T-helper 17 cell (primary cell): Measurements from ENCODE around the gene CD160. TPM values are rescaled to one million over a fixed set of nuclear protein-coding genes. Genes with fewer than 3 reads are reported as not detected.

Source experiments
- ATAC-seq: fragments of 150-1000 bp; cut with Tn5 transposase; 2 replicates; pipeline ENCODE4 v1.10.0; 2021; ENCODE audit warnings: mild to moderate bottlenecking, moderate library complexity
- DNase-seq, 3 donors: peaks; one replicate each; pipeline versions ENCODE4 v3.0.0 to v3.0.0-alpha.2; 2020 to 2021
- H3K9me3 ChIP-seq: one replicate; pipeline ENCODE4 v1.7.0; 2013; ENCODE audit warnings: low read length, mild to moderate bottlenecking; ENCODE audit not compliant: control insufficient read depth, poor library complexity, severe bottlenecking
- H3K27ac Mint-ChIP-seq: one replicate; pipeline ENCODE4 v1.8.0; 2022; ENCODE audit warnings: mild to moderate bottlenecking, moderate library complexity, mixed read lengths
- H3K27me3 Mint-ChIP-seq: one replicate; pipeline ENCODE4 v1.8.0; 2022; ENCODE audit warnings: mixed read lengths
- H3K36me3 Mint-ChIP-seq: one replicate; pipeline ENCODE4 v1.8.0; 2022; ENCODE audit warnings: low read depth, mixed read lengths
- H3K4me1 Mint-ChIP-seq: one replicate; pipeline ENCODE4 v1.8.0; 2022; ENCODE audit warnings: mild to moderate bottlenecking, mixed read lengths
- H3K4me3 Mint-ChIP-seq: one replicate; pipeline ENCODE4 v1.8.0; 2022; ENCODE audit warnings: mild to moderate bottlenecking, moderate library complexity, mixed read lengths
- total RNA-seq, 4 donors: library from RNA in 2 of 4; stranded (reverse) in 2 of 4; gene quantifications; one replicate each; pipeline ENCODE4 v1.2.3 and lab custom pipeline; 2022 to 2026

Gene CD160
- total RNA-seq, 2 donors from 2014 or later = 0.20 TPM; not detected in 1

DNA sequence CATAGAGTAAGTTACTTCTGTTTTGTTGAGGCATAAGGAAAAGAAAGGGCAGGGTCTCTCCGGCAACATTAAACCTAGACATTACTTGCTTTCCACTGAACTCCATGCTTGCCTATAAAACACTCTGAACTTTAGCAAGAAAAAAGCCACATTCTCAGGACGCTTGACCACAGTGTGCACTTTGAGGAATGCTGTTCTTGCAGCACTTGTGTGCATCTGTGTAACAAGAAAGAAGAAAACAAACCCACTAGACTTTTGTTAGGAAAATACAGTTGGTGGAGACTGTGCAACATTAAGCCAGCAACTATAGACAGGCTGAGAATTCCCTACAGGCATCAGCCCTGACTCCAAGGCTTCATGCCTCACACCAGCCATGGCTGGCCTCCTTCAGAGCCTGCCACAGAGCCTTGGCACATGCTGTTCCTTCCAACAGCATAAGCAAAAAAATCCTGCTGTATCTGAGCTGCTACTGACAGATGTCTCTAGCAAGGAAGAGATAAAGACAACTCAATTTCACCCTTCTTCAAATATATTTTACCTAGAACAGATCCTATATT is 17.9 kb upstream of the CD160 start:
- H3K9me3 ChIP-seq = no peaks in the 10 kb centered on the region
- DNase-seq (no peak), ATAC-seq (no peak)
- Mint-ChIP-seq H3K4me3 (no peak overlapping the region), H3K4me1 (peaks cover 5% of the 10 kb centered on the region), H3K27me3 (peaks cover 17% of the 10 kb centered on the region), H3K27ac (no peak overlapping the region), H3K36me3 (no peaks in the 10 kb centered on the region)

DNA sequence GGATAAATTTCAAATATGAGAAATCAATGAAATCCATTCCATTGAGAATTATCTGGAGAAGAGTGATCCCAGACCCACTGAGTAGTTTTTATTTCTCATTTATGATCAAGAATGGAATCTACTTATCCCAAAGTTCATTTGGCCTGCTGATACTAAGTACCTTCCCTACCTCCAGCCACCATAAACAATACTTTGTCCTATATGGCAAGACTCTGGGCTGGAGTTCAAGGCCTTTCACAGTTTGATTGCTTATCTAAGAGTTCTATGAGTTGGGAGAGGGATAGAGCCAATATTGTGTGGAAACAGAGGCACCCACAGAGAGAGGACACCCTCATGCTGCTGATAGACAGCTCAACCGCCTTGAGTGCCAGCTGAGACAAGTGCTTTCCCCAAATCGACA is 17.2 kb upstream of the CD160 start:
- DNase-seq (no peak), ATAC-seq (no peak)
- peaks cover 11% of the 10 kb centered on the region for H3K27me3 Mint-ChIP-seq
- H3K9me3 ChIP-seq = no peaks in the 10 kb centered on the region
- H3K4me3 Mint-ChIP-seq = no peak overlapping the region
- H3K27ac Mint-ChIP-seq = no peak overlapping the region
- no peaks in the 10 kb centered on the region for H3K36me3 Mint-ChIP-seq
- peaks cover 5% of the 10 kb centered on the region for H3K4me1 Mint-ChIP-seq

DNA sequence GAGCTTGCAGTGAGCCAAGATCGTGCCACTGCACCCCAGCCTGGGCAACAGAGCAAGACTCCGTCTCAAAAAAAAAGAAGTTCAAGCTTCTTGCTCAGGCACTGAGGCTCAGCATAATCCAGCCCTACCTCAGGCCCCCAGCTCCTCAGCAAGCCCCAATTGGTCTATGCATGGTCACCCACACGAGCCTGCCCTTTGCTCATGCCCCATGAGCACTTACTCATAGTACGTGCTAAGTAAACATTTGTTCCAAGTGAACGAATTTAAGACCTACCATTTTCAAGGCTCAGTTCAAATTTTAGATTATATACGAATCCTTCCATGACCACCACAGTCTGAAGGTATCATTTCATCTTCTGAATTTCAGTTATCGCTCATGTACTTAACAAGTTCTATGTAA is 16.5 kb upstream of the CD160 start:
- Mint-ChIP-seq H3K27ac (no peak overlapping the region), H3K4me1 (peaks cover 5% of the 10 kb centered on the region), H3K4me3 (no peak overlapping the region), H3K36me3 (no peaks in the 10 kb centered on the region), H3K27me3 (peaks cover 10% of the 10 kb centered on the region)
- no peak for ATAC-seq
- no peaks in the 10 kb centered on the region for H3K9me3 ChIP-seq
- DNase-seq = no peak

DNA sequence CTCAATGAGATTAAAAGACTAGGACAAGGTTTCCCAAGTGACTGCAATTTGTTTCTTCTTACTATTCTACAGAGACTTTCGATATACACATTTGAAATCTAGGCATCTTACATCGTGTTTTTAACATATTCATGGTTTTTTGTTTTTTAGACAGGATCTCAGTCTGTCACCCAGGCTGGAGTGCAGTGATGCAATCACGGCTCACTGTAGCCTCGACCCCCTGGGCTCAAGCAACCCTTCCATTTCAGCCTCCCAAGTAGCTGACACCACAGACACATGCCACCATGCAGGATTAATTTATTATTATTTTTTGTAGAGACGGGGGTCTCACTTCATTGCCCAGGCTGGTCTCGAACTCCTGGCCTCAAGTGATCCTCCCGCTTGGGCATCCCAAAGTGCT is 13.7 kb upstream of the CD160 start:
- ATAC-seq (no peak), DNase-seq (no peak)
- no peaks in the 10 kb centered on the region for H3K36me3 Mint-ChIP-seq
- peaks cover 4% of the 10 kb centered on the region for H3K4me1 Mint-ChIP-seq
- no peak overlapping the region for H3K4me3 Mint-ChIP-seq
- H3K9me3 ChIP-seq = no peaks in the 10 kb centered on the region
- no peak overlapping the region for H3K27ac Mint-ChIP-seq
- peaks cover 6% of the 10 kb centered on the region for H3K27me3 Mint-ChIP-seq

DNA sequence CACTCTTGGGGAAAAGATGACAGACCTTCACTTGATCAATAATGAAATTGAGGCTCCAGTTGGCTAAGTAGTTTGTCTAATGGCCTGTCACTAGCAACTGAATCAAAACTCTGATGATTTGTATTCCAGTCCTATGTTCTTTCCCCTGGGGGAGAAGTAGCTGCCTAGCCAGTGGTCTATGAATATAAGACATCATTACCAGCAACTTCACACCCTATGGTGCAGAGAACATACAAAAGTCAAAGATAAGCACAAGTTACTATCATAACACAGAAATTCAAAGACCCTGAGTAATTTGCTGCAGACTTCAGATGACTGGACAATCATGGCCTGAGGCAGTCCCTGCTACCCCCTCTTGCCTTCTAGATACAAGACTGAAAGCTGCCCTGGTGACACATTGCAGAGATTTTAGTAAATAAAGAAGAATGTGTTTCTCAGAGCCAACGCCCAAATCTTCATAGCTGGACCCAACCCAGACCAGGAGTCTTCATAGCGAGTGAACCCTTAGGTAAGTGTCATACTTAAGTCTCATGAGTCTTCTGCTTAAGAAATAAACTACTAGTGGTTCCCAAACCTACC is 13.1 kb upstream of the CD160 start:
- peaks cover 4% of the 10 kb centered on the region for H3K4me1 Mint-ChIP-seq
- DNase-seq (no peak), ATAC-seq (no peak)
- H3K27me3 Mint-ChIP-seq = peaks cover 7% of the 10 kb centered on the region
- no peaks in the 10 kb centered on the region for H3K36me3 Mint-ChIP-seq
- no peak overlapping the region for H3K4me3 Mint-ChIP-seq
- H3K9me3 ChIP-seq = no peaks in the 10 kb centered on the region
- no peak overlapping the region for H3K27ac Mint-ChIP-seq

DNA sequence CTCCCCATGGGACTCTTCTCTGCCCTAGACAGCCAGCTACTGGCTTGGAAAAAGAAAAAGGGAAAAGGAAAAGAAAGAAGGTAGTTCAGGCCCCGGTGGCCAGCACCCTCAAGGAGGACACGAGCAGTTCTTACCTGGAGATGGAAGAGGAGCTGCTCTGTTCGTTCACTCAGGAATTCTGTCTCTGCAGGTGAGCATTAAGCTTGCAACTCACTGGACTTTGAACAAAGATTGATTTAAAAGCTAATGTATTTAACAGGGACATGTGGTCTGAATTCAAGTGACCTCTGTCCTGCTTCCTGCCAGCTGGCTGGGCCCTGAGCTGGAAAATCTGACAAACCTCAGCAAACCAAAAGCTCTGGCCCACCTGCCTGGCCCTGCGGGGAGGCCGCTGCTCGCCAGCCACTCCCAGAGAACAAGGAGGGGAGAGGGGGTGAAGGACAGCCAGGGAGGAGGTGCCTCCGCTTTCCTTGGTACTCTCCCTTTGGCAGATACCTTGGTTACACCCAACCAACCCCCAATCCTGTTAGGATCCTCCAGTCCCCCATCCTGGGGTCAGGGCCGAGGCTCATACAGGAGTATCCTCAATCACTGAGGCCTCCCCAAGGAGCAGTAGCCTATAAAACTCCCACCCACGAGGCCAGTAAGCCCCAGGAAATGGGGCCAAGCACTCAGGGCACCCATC is 12.0 kb upstream of the CD160 start, which contains the start of gene PDZK1:
Gene PDZK1, minus strand, starts transcription at position 186 of the 685 bp plus-strand sequence. CDS start 19,347 bp downstream, outside the sequence.
- no peak within 1 kb of the TSS for H3K27ac Mint-ChIP-seq
- H3K27me3 Mint-ChIP-seq = peaks cover 10% of the 10 kb centered on the region
- H3K9me3 ChIP-seq = no peaks in the 10 kb centered on the region
- no peak for ATAC-seq
- H3K4me1 Mint-ChIP-seq = peaks cover 4% of the 10 kb centered on the region
- no peak for DNase-seq
- H3K4me3 Mint-ChIP-seq = no peak within 1 kb of the TSS
- H3K36me3 Mint-ChIP-seq = no peaks in the 10 kb centered on the region

DNA sequence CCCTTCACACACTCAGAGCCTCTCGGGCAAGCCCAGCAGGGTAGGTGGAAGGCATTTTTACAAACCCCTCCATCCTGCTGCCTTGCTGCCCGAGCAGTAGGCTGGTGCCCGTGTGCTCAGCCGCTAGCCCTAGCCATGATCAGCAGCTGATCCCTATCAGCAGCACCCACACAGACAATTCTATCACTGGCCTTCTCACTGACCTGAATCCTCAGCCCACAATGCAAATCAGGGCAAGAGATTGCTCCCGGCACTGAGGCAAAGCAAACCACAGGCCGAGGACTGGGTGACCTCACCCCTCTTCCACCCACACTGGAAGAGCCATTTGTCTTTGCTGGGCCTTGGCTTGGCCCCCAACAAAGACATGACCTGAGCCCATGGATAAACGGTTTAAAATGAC is 11.2 kb upstream of the CD160 start:
- Mint-ChIP-seq H3K27ac (no peak overlapping the region), H3K36me3 (no peaks in the 10 kb centered on the region), H3K4me1 (peaks cover 4% of the 10 kb centered on the region), H3K27me3 (peaks cover 10% of the 10 kb centered on the region), H3K4me3 (no peak overlapping the region)
- DNase-seq (no peak), ATAC-seq (no peak)
- H3K9me3 ChIP-seq = no peaks in the 10 kb centered on the region

DNA sequence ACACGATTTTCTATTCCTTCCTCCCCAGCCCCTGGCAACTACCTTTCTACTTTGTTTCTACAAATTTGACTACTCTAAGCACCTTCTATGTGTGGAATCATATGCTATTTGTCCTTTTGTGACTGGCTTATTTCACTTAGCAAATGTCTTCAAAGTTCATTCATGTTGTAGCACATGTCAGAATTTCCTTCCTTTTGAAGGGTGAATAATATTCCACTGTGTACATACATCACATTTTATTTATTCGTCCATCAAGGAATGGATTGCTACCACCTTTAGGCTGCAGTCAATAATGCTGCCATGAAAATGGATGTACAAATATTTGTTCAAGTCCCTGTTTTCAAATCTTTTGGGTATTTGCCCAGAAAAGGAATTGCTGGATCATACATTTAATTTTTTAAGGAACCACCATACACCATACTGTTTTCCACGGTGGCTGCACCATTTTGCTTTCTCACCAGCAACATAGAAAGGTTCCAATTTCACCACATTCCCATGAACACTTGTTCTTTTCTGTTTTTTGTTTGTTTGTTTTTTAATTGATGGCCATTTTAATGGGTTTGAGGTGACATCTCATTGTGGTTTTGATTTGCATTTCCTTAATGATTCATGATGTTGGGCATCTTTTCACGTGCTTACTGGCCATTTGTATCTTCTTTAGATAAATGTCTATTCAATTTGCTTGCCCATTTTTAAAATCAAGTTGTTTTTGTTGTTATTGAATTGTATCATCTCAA is 8.8 kb upstream of the CD160 start:
- no peak for DNase-seq
- ATAC-seq = no peak
- Mint-ChIP-seq H3K27ac (no peak overlapping the region), H3K4me3 (no peak overlapping the region), H3K36me3 (no peaks in the 10 kb centered on the region), H3K4me1 (peaks cover 4% of the 10 kb centered on the region), H3K27me3 (peaks cover 10% of the 10 kb centered on the region)
- H3K9me3 ChIP-seq = no peaks in the 10 kb centered on the region

DNA sequence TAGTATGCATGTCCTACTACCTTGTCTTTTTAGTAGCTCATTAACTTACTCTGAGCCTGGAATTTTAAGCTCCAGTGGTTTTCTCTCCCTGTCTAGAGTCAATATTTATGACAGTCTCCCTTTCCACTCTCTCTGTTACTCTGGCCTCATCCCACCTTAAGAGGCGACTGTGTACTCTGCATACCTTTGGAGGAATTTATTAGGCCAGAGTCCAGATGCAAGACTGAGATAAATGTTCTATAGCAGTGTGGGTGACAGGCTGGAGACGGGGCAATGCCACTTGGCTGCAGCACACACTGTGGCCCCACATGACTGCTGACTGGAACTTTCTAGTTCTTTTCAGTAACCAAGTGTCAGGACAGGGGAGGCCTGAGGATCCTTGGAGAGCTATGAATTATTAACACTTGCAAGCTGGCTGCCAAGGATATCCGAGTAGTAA is 8.1 kb upstream of the CD160 start:
- peaks cover 10% of the 10 kb centered on the region for H3K27me3 Mint-ChIP-seq
- no peak overlapping the region for H3K4me3 Mint-ChIP-seq
- no peak for DNase-seq
- peaks cover 4% of the 10 kb centered on the region for H3K4me1 Mint-ChIP-seq
- no peaks in the 10 kb centered on the region for H3K9me3 ChIP-seq
- ATAC-seq = no peak
- H3K36me3 Mint-ChIP-seq = no peaks in the 10 kb centered on the region
- H3K27ac Mint-ChIP-seq = no peak overlapping the region

DNA sequence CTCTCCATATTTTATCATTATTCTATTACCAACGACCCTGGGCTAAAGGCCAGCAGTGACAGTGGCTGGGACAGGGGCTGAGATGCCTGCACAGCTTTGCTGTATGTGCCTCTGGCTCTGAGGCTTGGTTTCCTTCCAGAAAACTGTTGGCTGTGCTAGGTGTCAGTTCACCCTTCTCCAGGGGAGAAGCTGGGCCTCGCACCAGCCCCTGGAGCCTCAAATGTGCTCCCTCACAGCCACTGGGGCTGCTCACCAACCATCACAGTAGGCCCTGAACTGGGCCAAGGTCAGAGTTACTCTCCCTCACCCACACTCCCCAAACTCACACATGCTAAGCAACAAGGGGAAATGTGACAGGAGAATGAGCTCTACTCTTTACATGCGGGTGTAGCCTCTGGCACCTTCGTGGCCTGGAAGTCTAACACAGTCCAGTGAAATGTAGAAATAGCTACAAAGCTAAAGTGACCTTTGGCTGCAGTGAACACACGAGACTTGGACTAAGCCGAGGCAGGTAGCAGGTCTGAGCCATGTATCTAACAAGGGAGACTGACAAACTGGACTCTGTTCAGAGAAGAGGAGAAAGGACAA is 4.7 kb upstream of the CD160 start:
- H3K4me1 Mint-ChIP-seq = peaks cover 6% of the 10 kb centered on the region
- peaks cover 14% of the 10 kb centered on the region for H3K27me3 Mint-ChIP-seq
- ATAC-seq (no peak), DNase-seq (no peak)
- H3K9me3 ChIP-seq = no peaks in the 10 kb centered on the region
- H3K36me3 Mint-ChIP-seq = no peaks in the 10 kb centered on the region
- no peak overlapping the region for H3K27ac Mint-ChIP-seq
- no peak overlapping the region for H3K4me3 Mint-ChIP-seq

DNA sequence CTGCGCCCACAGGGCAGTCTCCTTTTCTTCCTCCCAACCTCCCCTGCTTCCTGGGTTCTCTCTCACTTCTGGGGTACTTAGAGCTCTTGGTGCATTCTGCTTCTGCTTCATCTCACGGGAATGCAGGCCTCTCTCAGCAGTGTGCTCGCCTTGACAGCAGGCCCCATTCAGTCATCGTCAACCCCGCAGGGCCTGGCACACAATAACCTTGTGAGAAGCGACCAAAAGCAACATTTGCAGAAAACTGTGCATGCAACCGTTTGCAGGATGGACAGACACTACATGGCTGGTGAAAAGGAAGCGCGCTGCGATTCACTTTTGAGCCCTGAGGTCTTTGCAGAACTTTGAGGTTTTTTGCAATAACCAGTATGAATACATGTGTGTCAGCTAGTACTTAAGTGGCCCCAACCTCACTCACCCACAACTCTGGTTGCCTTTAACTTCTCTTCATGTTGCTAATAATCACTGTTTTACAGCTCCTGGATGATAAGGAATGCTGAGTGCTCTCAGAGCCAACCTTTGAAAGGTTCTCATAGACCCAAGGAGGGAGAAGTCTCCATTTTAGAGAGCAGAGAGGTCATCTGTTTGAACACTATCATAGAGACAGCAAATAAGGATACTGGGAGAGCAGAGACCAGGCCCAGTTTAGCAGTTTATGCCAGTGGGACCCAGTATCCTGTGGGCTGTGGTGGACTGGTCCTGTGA is 2.5 kb upstream of the CD160 start:
- DNase-seq (no peak), ATAC-seq (no peak)
- H3K9me3 ChIP-seq = no peaks in the 10 kb centered on the region
- peak overlapping the region; percentile 72 for H3K27ac Mint-ChIP-seq
- peaks cover 18% of the 10 kb centered on the region for H3K27me3 Mint-ChIP-seq
- no peaks in the 10 kb centered on the region for H3K36me3 Mint-ChIP-seq
- H3K4me1 Mint-ChIP-seq = peaks cover 13% of the 10 kb centered on the region
- no peak overlapping the region for H3K4me3 Mint-ChIP-seq

DNA sequence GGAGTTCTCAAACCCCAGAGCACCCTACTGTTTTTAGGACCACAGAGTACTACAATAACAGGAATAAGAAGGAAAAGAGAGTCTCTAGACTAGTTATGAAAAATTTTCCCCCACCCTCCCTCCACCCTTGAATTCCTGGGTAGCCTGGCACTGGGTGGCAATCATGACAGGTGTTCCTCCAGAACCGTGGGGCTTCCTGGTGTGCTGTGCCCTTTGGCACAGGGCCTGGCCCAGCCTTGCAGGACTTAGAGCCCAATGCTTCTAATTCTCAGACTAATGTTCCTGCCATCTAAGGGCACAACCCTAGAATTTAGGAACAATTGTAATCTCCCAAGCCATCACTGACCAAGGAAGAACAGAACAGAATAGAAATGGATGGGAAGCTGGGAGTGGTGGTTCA is 1.5 kb upstream of the CD160 start:
- no peaks in the 10 kb centered on the region for H3K36me3 Mint-ChIP-seq
- H3K27ac Mint-ChIP-seq = no peak overlapping the region
- no peak for DNase-seq

More for the DNA sequence above, 1.5 kb upstream of the CD160 start:
- peaks cover 13% of the 10 kb centered on the region for H3K4me1 Mint-ChIP-seq
- H3K27me3 Mint-ChIP-seq = peaks cover 25% of the 10 kb centered on the region
- ATAC-seq = no peak
- H3K4me3 Mint-ChIP-seq = peak overlapping the region; percentile 19
- H3K9me3 ChIP-seq = no peaks in the 10 kb centered on the region
